NCI-H146 treated with DMSO at 0.1 percent for 48 hours (cell line): Measurements from ENCODE around the gene PPP1R2.
"Not testable (repeated sequence)": the region's sequence is repeated elsewhere in the genome, so short reads cannot be mapped to it uniquely, and the experiment has no call there.

Source experiments
- DNase-seq: peaks from one replicate; lab custom pipeline; 2025; ENCODE audit not compliant: unreplicated experiment; lab: John Stamatoyannopoulos, UW

The PPP1R2 gene

DNA sequence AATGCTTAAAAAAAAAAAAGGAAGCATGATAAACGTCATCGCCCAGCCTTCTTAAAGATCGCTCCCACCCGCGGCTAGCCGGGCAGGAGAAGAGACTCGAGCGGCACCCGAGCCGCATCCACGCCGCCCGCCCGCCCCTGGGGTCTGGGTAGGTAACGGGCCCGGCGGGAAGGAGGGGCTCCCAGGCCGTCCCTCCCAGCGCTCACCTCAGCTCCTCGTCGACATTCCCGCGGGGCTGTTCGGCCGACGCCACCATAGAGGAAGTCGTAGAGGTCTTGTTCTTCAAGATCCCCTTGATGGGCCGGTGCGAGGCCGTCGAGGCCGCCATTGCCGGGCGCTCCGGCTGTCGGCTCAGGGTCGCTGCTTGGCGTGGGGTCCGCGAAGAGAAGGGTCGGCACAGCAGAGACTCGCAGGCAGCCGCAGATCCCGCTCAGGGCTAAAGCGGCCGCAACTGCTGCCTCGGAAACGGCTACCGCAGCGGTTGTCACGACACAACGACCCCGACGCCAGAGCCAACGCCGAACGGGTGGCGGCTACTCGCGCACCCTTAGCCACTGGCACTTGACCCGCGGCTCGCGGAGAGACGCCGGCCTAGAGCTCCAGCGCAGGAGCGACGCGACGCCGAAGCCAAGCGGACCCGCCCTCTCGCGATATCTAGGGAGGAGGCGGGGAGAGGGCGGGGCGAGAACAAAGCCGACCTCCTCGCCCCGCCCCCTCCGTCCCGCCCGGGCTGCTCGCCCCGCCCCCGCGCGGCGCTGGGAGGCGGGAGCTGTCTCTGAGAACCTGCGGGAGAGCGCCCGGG lies at the start of gene PPP1R2:
Gene PPP1R2, minus strand, starts transcription at position 628 of the 802 bp plus-strand sequence. Its CDS starts 300 bp downstream, at position 328.
- DNase-seq, result peak; percentile 76

DNA sequence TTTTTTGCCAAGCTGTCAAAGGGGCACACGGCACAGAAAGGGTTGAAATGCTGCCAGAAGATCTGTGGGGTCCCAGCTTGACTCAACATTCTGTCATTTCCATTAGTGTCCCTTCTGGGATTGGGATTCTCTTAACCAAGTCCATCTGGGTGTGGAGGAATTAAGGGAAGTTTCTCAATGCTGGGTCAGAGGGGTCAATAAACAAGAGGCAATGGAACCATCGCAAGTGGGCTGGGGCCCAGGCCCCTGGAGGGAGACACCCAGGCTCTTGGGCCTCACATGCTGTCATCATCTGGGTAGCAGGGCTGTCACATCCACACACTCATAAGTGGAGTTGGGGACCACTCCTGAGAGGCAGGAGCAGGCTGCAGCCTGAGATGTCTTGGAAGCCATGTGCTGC lies 48.7 kb upstream of the PPP1R2 start:
- no peak for DNase-seq

DNA sequence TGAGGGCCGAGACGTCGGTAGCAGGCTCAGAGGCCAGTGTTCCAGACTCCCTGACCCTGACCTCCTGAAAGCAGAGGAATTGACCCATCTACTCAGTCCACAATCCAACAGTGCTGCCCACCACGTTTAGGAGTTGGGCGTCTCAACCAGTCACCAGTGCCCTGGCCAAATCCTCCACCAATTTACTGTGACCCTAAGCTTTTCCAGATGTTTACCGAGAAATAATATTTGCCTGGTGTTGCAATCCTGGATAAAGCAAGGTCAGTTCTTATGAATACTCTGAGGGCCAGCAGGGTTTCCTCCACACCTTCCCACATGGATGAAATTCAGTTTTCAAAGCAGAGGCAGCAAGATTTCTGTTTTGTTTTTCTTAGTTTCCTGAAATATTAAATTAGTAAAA lies 48.1 kb upstream of the PPP1R2 start:
- DNase-seq, result no peak

DNA sequence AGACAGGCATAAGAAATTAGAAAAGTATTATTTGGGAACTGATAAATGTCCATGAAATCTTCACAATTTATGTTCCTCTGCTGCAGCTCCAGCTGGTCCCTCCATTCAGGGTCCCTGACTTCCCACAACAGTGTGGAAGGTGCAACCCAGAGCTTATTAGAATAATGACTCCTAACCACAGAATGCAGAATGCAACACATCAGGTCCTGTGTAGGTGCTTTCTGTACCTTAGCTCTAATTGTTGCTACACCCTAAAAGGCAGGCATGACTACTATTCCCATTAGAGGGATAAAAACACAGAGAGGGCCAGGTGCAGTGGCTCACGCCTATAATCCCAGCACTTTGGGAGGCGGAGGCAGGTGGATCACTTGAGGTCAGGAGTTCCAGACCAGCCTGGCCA lies 47.3 kb upstream of the PPP1R2 start:
- not testable (repeated sequence) for DNase-seq

DNA sequence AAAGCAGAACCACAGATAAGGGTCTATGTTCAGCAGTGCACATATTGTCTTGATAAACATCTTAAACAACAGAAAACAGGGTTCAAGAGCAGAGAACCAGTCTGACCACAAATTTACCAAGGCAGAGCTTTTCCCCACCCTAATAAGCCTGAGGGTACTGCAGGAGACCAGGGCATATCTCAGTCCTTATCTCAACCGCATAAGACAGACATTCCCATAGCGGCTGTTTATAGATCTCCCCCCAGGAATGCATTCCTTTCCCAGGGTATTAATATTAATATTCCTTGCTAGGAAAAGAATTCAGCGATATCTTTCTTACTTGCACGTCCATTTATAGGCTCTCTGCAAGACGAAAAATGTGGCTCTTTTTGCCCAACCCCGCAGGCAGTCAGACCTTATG lies 46.7 kb upstream of the PPP1R2 start:
- not testable (repeated sequence) for DNase-seq

DNA sequence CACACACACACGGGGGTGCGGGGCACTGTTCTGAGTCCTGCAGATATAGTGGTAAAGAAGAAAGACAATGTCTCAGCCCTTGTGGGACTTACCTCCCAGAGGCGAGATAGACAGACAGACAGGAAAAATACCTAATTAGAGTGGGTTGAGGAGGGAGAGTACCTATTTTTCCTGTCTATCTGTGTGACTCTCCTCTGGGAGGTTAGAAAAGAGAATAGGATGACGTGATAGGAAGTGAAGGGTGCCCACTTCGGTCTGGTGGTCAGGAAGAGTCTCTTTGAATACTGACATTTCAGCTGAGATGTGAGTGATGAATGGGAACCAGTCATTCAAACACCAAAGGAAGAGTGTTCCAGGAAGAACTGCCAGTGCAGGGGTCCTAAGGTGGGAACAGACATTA lies 44.7 kb upstream of the PPP1R2 start:
- no peak for DNase-seq

DNA sequence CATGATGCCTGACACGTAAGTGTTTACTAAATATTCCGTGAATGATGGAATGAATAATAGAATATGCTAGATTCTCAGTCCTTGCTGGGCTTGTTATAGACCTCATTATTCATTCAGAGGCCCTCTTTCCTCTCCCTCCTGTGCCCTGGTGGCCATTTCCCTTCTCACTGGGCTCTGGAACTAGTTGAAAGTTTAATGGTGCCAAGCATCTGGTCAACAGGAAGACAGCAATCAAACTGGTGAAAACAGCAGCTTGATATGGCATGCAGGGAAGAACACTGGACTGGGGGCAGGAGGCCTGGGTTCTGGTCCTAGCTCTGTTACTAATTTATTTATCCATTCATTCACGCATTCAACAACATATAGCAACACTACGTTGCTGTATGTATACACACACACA lies 44.3 kb upstream of the PPP1R2 start:
- DNase-seq, result no peak

DNA sequence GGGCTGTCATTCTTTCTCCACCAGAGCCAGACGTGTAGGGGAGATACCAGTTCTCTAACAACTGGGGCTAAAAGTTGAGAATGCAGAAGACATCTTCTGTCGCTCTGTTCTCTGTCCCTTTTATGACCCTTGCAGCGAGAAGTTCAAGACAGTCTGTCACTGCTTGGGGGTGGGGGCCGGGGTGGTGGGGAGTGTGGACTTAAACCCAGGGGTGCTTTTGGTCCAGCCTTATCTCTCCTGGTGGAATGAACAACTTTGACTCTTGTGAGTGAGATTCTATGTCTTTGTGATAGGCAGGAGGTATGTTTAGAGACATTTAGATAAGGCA lies 41.4 kb upstream of the PPP1R2 start:
- DNase-seq, result no peak

DNA sequence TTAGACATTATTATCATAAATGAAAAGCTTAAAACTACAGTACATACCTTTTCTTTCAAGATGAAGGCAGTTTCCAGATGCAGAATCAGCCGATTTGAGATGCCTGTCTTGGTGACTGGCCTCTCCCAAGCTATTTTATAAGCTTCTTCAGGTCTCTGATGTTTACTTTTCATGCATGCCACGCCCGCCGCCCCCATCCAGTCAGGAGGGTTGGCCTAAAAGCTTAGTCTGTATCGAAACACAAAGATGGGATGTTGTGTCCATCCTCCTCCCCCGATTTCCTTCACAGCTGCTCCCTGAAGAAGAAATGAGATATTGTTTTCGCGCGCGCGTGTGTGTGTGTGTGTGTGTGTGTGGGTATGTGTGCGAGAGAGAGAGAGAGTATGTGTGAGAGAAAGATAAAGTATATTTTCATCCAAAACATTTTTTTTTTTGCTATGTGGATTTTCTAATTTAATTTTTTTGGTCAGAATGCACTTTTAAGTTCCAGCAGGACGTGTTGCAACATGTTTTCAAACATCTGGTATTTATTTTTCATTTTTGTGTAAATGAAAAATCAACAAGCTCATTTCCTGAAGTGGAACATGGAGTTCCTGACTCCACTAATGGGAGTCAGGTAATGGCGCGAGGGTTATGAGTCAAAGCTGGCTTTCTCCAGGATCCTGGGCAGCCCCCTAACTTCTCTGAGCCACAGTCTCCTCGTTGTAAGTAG lies 40.9 kb upstream of the PPP1R2 start, which contains the start of gene APOD:
Gene APOD, minus strand, starts transcription at position 110 of the 712 bp plus-strand sequence. CDS start 4,479 bp downstream, outside the sequence.
- peak; percentile 11 for DNase-seq

DNA sequence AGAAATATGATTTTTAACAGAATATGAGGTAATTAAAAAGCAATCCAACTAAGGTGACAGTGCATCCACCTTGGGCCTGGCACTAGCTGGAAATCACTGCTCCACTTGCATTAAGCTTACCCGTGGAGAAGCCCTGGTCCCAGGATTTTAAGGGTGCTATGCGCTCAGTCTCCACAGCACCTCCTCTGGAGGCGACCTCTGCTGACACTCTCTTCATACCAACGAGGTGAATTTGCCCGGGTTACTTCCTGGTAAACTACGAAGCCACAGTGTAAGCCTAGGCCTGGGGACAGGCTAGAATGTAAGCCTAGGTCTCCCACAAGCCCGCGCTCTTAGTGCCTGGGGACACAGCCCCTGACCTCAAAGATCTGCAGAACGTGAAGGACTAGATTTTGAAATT lies 39.8 kb upstream of the PPP1R2 start:
- no peak for DNase-seq

DNA sequence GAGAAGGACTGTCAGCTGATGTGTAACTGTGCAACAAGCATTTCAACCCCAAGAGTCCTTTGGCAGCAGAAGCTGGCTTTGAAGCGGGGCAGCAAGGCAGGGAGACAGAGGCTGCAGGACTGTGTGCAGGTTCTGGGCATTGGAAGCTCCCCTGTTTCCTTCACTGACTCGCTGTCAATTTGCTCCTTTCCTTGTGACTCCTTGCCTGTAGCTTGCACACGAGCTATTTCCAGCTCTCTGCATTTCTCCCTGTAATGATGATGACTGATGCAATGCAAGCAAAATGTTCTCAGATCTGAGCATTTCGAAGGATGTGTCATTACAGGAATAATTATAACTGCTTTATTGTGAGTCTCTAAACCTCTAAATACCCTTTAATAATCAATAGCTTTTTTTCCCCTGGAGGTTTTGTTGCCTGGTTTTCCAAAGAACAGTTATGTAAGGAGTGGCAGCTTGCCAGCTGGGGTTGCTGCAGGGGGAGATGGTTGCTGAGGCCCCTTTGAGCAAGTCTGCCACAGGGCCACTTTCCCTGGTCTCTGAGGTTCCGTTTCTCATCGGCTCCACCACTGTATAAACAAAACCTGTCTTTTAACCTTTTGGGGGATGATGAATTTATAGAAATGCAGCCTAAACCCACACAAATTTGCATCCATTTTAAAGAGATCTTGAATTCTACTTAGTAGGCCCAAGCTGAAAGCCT lies 37.8 kb upstream of the PPP1R2 start:
- no peak for DNase-seq

DNA sequence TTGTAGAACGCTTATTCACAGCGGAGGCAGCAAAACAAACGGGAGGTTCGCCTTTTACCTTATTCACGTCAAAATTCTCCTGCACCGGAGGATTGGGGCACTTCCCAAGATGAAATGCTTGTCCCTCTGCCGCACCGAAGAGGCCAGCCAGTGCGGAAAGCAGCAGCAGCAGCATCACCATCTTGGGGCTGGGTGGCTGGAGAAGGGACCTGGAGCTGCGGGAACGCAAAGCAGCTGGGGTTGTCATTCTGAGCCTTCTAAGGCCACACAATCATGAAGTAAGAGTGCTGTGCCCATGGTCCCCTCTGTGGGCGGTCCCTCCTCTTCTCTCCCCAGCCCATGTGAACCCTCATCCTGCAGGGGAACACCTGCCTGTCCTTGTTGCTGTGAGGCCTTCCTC lies 36.2 kb upstream of the PPP1R2 start:
- DNase-seq, result no peak

DNA sequence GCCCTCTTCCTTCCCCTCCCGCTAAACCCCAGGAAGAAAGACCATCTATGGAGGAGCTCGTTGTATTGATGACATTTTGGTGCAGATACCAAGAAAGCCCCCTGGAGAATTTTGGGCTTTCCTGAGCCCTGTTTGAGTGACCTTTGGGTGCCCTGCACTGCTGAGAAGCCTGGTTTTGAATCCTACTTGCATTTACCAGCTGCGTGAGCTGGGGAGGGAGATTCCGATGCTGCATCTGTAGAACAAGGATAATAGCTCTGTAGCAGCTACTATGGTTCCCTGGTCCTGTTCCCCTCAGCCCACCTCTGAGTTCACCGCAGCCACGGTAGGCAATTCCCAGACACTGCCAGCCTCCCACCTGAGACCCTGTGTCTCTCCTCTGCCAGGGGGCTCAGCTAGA lies 35.4 kb upstream of the PPP1R2 start:
- DNase-seq, result no peak

DNA sequence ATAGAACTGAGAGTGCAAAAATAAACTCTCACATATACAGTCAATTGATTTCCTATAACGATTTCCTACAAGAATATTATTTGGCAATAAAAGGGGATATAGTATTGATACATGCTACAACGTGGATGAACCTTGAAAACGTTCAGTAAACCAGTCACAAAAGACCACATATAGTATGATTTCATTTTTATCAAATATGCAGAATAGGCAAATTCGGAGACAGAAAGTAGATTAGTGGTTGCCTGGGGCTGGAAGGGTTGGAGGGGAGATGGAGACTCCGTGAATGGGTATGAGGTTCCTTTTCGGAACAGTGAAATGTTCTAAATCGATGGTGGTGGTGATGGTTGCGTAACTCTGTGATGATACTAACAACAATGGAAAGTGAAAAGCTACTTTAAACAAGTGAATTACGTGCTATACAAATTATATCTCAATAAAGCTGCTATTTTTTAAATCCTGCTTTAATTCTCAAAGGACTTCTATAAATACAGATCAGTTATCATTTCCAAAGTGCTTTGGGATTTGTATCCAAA lies 34.6 kb upstream of the PPP1R2 start:
- DNase-seq, result no peak

DNA sequence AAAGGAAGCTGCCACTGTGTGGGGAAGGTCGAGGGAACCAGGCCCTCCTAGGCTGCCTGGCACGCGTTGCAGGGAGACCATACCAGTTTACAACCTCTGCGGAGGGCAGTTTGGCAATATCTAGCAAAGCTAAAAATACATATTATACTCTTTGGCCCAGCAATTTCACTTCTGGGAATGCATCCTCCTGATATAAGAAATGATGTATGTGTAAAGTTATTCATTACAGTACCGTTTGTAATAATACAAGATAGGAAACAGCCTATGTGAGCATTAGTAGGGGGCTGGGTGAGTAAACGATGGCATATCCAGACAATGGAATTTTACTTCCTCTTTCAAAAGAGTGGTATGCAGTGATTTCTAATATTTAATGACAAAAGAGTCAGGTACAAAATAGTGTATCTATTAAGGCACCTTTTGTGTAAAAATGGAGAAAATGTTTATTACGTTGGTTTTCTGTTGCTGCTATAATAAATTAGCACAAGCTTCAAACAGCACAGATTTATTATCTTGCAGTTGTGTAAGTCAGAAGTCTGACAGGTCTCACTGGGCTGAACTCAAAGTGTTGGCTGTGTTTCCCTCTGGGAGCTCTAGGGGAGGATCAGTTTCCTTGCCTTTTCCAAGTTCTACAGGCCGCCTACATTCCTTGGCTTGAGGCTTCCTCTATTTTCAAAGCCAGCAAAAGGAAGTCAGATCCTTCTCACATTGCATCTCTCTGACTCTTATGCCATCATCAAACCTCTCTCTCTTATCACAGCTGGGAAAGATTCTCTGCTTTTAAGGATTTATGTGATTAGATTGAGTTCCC lies 31.6 kb upstream of the PPP1R2 start:
- DNase-seq, result no peak

DNA sequence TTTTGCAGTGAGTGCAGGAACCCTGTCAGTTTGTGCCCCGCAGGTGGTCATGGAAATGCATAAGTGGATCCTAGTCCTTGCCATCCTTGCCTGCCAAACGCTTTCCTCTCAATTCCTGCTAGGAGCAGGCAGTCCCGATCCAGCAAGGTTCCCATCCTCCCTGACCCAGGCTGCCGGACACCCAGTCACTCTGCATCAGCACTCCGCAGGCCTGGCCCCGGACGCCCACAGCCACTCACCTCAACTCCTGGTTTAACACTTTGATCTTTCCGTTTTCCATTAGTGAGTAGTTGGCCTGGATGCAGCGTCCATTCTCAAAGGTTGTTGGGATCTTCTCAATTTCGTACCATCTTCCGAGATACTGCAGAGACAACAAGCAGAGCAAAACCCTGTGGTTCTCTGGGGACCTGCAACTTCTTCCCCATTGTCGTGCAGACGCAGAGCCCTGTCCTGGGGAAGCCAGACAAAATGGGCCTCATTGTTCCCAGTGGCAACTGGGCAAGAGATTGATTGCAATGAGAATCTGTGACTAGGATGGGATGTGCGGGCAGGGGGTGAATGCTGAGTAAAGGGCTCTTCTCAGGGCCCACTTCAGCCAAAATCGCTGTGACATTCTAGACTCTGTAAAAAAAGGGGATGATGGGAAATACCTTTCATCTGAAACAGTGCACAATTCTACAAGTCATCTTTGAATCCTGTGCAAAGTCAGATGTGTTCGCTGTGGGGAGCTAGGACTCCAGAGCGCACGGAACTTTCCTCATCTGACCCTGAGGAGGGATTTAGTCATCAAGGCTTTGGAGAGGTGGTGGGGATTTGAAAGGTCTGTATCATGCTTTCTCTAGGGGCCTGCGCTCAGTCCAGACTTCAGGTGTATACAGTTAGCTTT lies 30.7 kb upstream of the PPP1R2 start:
- no peak for DNase-seq

DNA sequence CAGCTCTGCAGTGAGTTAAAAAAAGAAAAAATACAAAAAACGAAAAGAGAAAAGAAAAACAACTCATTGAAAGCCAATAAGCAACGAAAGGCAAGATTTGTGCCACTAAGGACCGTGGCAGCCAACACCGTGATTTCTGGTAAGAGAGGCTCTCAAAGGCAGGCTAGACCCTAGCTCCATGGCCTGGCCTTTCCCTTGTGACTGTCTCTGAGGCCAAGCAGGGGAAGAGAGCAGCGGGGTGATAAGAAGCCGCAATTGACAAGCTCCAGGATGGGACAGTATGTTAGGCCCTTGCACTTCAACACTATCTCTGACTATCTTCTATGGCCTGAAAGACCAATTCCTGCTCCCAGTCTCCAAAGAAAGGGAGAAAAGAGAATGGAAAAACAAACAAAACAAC lies 28.2 kb upstream of the PPP1R2 start:
- no peak for DNase-seq

DNA sequence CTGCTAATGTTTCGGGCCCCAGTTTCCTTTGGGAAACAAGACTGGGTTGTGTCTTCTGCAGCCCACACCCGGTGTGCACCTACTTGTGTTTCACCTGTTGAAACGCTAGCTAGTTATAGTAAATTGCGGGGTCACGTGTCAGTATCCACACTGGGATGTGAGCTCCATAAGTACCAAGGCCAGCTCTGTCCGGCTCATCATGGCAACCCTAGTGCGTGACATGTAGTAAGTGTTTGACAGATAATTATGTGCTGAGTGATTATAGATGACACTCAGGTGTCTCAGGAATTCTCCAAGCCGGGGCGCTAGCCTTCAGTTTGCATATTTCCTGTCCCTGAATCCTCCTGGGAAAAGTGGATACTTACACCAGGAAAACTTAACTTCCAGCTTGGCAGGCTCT lies 27.8 kb upstream of the PPP1R2 start:
- DNase-seq, result no peak

DNA sequence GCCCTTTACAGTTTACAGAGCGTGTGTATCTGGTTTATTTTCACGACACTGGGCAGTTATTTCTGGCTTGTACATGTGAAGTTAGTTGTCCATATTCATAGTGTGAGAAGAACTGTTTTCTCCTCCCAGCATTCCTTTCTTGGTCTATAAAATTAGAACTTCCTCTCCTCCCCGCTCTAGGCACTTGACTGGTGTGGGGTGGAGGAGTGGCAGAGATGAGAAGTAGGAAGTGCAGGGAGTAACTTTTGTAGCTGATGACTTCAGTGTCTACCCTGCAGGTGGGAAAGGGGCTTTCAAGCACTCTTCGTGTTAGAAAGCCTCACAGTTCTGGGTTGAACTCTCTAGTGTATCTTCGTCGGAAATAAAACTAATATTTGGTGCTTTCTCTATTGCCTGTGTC lies 27.2 kb upstream of the PPP1R2 start:
- no peak for DNase-seq

DNA sequence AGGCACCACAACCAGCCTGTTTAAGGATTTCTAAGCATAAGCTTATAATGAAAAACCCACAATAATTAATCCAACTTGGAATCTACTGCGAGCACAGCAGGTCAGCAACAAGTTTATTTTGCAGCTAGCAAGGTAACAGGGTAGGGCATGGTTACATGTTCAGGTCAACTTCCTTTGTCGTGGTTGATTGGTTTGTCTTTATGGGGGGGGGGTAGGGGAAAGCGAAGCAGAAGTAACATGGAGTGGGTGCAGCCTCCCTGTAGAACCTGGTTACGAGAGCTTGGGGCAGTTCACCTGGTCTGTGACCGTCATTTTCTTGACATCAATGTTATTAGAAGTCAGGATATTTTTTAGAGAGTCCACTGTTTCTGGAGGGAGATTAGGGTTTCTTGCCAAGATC lies 25.5 kb upstream of the PPP1R2 start:
- no peak for DNase-seq
